Neural cell (in vitro differentiated cells): ENCODE results near the gene MS4A15. TPM values are rescaled to one million over a fixed set of nuclear protein-coding genes. Genes with fewer than 3 reads are reported as not detected.

Source experiments
- H2AFZ ChIP-seq: fragments of 200-600, 300-800 bp; sonication (generic), shearing (Covaris generic); 2 replicates; pipeline ENCODE4 v1.6.0; 2014; ENCODE audit warnings: low read depth, mild to moderate bottlenecking, antibody characterized with exemption, low read length, moderate library complexity
- H3F3A ChIP-seq: fragments of 200-600 bp; shearing (Covaris generic); 2 replicates; pipeline ENCODE4 v1.6.1; 2016; ENCODE audit warnings: mild to moderate bottlenecking, moderate library complexity, mixed read lengths, antibody characterized with exemption, low read length; ENCODE audit not compliant: insufficient read depth, poor library complexity, severe bottlenecking
- H3K27ac ChIP-seq: fragments of 200-600, 300-800 bp; sonication (generic), shearing (Covaris generic); 2 replicates; pipeline ENCODE4 v1.5.1; 2014; ENCODE audit warnings: mild to moderate bottlenecking, low read length, moderate library complexity
- H3K27me3 ChIP-seq: fragments of 300-800, 200-600 bp; sonication (generic), shearing (Covaris generic); 2 replicates; pipeline ENCODE4 v1.6.0; 2014; ENCODE audit warnings: mild to moderate bottlenecking, low read depth, low read length, moderate library complexity; ENCODE audit not compliant: insufficient read depth
- H3K36me3 ChIP-seq: fragments of 300-800, 200-600 bp; sonication (generic), shearing (Covaris generic); 2 replicates; pipeline ENCODE4 v1.5.1; 2014; ENCODE audit warnings: mild to moderate bottlenecking, antibody characterized with exemption, low read length, moderate library complexity; ENCODE audit not compliant: insufficient read depth
- H3K4me2 ChIP-seq: fragments of 300-800, 200-600 bp; sonication (generic), shearing (Covaris generic); 2 replicates; pipeline ENCODE4 v1.6.0; 2014; ENCODE audit warnings: mild to moderate bottlenecking, low read length
- H3K4me3 ChIP-seq: fragments of 300-800, 200-600 bp; sonication (generic), shearing (Covaris generic); 2 replicates; pipeline ENCODE4 v1.5.1; 2014; ENCODE audit warnings: mild to moderate bottlenecking, low read length, moderate library complexity
- H3K79me2 ChIP-seq: fragments of 200-600 bp; shearing (Covaris generic); replicated peaks from 2 replicates; pipeline ENCODE4 v1.6.0; 2014; ENCODE audit warnings: mild to moderate bottlenecking, low read length, moderate library complexity; ENCODE audit not compliant: insufficient read depth
- H3K9ac ChIP-seq: fragments of 300-800, 200-600 bp; sonication (generic), shearing (Covaris generic); 2 replicates; pipeline ENCODE4 v1.6.1; 2016; ENCODE audit warnings: mild to moderate bottlenecking, low read length, mixed read lengths
- H3K9me2 ChIP-seq: fragments of 200-600 bp; shearing (Covaris generic); 2 replicates; pipeline ENCODE4 v1.6.1; 2016; ENCODE audit warnings: mild to moderate bottlenecking, low read length, mixed read lengths; ENCODE audit not compliant: insufficient read depth
- H3K9me3 ChIP-seq: fragments of 200-600, 300-800 bp; sonication (generic), shearing (Covaris generic); 2 replicates; pipeline ENCODE4 v1.6.1; 2016; ENCODE audit warnings: mild to moderate bottlenecking, mixed run types, low read length, moderate library complexity, mixed read lengths
- H4K20me1 ChIP-seq: fragments of 200-600 bp; shearing (Covaris generic); 2 replicates; pipeline ENCODE4 v1.6.1; 2016; ENCODE audit warnings: mild to moderate bottlenecking, mixed run types; ENCODE audit not compliant: insufficient read depth
- CTCF ChIP-seq: fragments of 450-650 bp; IDR thresholded peaks from 2 replicates; pipeline ENCODE4 v1.5.1; 2014; ENCODE audit warnings: antibody characterized with exemption, mild to moderate bottlenecking, moderate library complexity; ENCODE audit not compliant: poor library complexity, severe bottlenecking
- EP300 ChIP-seq: fragments of 450-650 bp; conservative IDR thresholded peaks from 2 replicates; pipeline ENCODE4 v1.6.1; 2014; ENCODE audit warnings: antibody characterized with exemption, mild to moderate bottlenecking, moderate library complexity; ENCODE audit not compliant: poor library complexity, severe bottlenecking
- EZH2 ChIP-seq: fragments of 200-600, 300-800 bp; shearing (Covaris generic), sonication (generic); IDR thresholded peaks from 2 replicates; pipeline ENCODE4 v1.6.1; 2014; ENCODE audit warnings: antibody characterized with exemption, low read length, borderline replicate concordance, mild to moderate bottlenecking; ENCODE audit not compliant: insufficient read depth, poor library complexity, severe bottlenecking
- MXI1 ChIP-seq: fragments of 450-650 bp; conservative IDR thresholded peaks from 2 replicates; pipeline ENCODE4 v1.6.1; 2014; ENCODE audit warnings: antibody characterized with exemption, mild to moderate bottlenecking; ENCODE audit not compliant: poor library complexity, severe bottlenecking
- POLR2AphosphoS5 ChIP-seq: IDR thresholded peaks from 2 replicates; pipeline ENCODE4 v1.6.1; 2012
- RAD21 ChIP-seq: fragments of 450-650 bp; conservative IDR thresholded peaks from 2 replicates; pipeline ENCODE4 v1.6.1; 2014; ENCODE audit warnings: antibody characterized with exemption, mild to moderate bottlenecking, moderate library complexity
- SMC3 ChIP-seq: fragments of 450-650 bp; conservative IDR thresholded peaks from 2 replicates; pipeline ENCODE4 v1.6.1; 2014; ENCODE audit warnings: antibody characterized with exemption, mild to moderate bottlenecking, moderate library complexity; ENCODE audit not compliant: poor library complexity
- TAF1 ChIP-seq: IDR thresholded peaks from 2 replicates; pipeline ENCODE4 v1.6.1; 2012; ENCODE audit warnings: low read depth
- polyA plus RNA-seq: library from polyadenylated mRNA; depleted of rRNA; stranded (reverse); fragments of >200 nt; gene quantifications from 2 replicates; pipeline ENCODE4 v1.2.3, GENCODE V29; 2014
- TF ChIP-seq, protein P1 (sequence below): IDR thresholded peaks from 2 replicates; pipeline ENCODE4 v1.6.1; 2012; ENCODE audit warnings: borderline replicate concordance

Gene MS4A15
- polyA plus RNA-seq, 1 donor from 2014 or later: not detected

DNA sequence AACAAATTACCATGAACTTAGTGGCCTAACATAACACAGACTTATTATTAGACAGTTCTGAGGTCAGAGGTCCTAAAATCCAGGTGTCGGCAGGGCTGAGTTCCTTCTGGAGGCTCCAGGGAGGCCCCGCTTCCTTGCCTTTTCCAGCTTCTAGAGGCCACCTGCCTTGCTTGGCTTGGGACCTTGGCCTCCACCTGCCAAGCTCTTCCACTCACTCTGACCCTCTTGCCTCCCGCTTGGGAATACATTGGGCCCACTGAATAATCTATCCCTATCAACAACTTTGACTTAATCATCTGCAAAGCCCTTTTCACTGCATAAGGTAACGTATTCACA is 25.3 kb downstream of the MS4A15 start:
- H2AFZ ChIP-seq: no peak overlapping the region
- no peak overlapping the region for H3K9ac ChIP-seq
- no peaks in the 10 kb centered on the region for H3K79me2 ChIP-seq
- no peaks in the 10 kb centered on the region for H3K9me2 ChIP-seq
- no peaks in the 10 kb centered on the region for H3K27me3 ChIP-seq
- no peaks in the 10 kb centered on the region for H4K20me1 ChIP-seq
- no peak overlapping the region for H3K4me3 ChIP-seq
- H3K36me3 ChIP-seq: no peaks in the 10 kb centered on the region
- no peak overlapping the region for H3K4me2 ChIP-seq
- no peaks in the 10 kb centered on the region for H3F3A ChIP-seq
- peak overlapping the region; percentile 83 for H3K27ac ChIP-seq
- no peaks in the 10 kb centered on the region for H3K9me3 ChIP-seq
- no peak for TF ChIP-seq TAF1
- TF ChIP-seq CTCF: no peak
- no peak for TF ChIP-seq RAD21
- no peak for TF ChIP-seq POLR2AphosphoS5
- TF ChIP-seq EP300: no peak
- no peak for TF ChIP-seq EZH2
- TF ChIP-seq MXI1: no peak
- no peak for TF ChIP-seq SMC3
- TF ChIP-seq, protein P1, sequence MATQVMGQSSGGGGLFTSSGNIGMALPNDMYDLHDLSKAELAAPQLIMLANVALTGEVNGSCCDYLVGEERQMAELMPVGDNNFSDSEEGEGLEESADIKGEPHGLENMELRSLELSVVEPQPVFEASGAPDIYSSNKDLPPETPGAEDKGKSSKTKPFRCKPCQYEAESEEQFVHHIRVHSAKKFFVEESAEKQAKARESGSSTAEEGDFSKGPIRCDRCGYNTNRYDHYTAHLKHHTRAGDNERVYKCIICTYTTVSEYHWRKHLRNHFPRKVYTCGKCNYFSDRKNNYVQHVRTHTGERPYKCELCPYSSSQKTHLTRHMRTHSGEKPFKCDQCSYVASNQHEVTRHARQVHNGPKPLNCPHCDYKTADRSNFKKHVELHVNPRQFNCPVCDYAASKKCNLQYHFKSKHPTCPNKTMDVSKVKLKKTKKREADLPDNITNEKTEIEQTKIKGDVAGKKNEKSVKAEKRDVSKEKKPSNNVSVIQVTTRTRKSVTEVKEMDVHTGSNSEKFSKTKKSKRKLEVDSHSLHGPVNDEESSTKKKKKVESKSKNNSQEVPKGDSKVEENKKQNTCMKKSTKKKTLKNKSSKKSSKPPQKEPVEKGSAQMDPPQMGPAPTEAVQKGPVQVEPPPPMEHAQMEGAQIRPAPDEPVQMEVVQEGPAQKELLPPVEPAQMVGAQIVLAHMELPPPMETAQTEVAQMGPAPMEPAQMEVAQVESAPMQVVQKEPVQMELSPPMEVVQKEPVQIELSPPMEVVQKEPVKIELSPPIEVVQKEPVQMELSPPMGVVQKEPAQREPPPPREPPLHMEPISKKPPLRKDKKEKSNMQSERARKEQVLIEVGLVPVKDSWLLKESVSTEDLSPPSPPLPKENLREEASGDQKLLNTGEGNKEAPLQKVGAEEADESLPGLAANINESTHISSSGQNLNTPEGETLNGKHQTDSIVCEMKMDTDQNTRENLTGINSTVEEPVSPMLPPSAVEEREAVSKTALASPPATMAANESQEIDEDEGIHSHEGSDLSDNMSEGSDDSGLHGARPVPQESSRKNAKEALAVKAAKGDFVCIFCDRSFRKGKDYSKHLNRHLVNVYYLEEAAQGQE: no peak

DNA sequence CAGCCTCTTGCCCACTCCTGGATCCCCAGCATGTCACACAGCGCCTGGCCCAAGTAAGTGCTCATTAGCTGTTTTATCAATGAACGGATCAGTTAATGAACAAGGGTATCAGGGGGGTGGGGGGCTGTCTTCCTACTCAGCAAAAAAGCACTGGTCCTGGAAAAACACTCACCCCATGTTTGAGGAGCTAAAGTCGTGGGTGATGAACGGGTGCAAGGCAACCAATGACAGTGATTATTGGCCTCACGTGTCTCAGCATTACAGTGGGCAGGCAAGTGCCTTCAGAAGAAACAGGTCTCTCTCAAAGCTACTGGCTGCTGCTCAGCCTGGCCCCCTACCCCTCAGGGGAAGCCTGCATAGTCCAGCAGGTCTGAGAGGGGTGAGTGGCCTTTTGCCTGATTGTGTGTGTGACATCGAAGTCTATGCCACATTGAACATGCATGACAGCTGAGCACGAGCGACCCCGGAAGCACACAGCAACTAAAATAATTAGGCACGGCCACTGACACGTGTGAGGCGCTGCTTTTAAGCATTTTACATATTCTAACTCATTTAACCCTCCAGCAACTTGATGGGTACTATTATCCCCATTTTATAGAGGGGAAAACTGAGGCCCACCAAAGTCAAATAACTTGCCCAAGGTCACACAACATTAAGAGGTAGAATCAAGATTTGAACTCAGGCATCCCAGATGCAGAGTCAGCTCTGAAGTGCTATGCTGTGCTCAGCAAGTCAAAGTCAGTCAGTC is 25.9 kb downstream of the MS4A15 start:
- Histone ChIP-seq H3K36me3 (no peaks in the 10 kb centered on the region), H3K4me3 (no peak overlapping the region), H3K9me3 (no peaks in the 10 kb centered on the region), H3K9me2 (no peaks in the 10 kb centered on the region), H3K9ac (no peak overlapping the region), H3K27ac (no peak overlapping the region), H2AFZ (no peak overlapping the region), H3K79me2 (no peaks in the 10 kb centered on the region), H3K27me3 (no peaks in the 10 kb centered on the region), H3F3A (no peaks in the 10 kb centered on the region), H3K4me2 (no peak overlapping the region), H4K20me1 (no peaks in the 10 kb centered on the region)
- no peak for TF ChIP-seq MXI1
- TF ChIP-seq CTCF: no peak
- TF ChIP-seq SMC3: no peak
- TF ChIP-seq TAF1: no peak
